ENCODE measurements around the gene S100A10. TPM values are rescaled to one million over a fixed set of nuclear protein-coding genes. Genes with fewer than 3 reads are reported as not detected.
A peak's percentile ranks its signal among the peaks of the same experiment; 100 is the strongest.

The S100A10 gene
- total RNA-seq, 3 donors from 2014 or later (not counting 1 experiment from before 2014, with no cell fraction given): 142 to 200 (median 183) TPM

DNA sequence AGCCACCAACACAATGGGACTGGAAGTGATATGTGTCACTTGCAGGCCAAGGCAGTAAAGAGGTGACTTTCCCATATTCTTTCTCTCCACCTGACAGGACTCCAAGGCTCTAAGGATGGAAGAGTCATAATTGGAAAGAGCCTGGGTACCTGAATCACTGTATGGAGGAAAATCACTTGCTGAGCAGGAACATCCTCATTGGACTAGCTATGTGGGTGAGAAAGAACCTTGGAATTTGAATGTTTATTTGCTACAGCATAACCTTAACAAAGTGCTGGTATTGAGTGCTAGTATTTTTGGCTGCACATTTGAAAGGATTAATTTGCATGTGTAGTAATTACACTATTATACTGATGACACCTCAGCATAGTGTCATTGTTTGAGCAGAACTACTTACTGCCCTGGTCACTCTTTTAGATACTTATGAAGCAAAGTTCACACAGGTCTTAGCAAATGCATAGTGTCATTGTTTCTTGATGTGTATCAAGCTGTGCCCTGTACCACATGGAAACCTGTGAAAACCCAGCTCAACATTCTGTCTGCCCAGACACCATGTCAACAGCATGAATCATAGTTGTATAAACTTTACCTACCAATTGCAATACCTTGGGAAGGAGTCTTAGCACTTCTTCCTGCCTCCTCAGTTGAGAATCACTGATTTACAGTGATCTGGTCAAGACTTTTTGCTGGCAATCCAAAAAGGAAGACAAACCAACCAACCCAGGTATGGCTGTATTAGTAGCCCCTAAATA is 5.1 kb upstream of the S100A10 start:
- Mint-ChIP-seq H3K9me3 (no peaks in the 10 kb centered on the region), H3K4me3 (no peak overlapping the region), H3K27me3 (ENCODE audit: low read depth in 2 of 2) (peaks cover 11 to 12% of the 10 kb centered on the region in 2 donors), H3K4me1 (peaks cover 5 to 12% of the 10 kb centered on the region in 2 donors), H3K27ac (no peak overlapping the region), H3K36me3 (no peaks in the 10 kb centered on the region)
- DNase-seq (no peak), ATAC-seq (no peak)
- no peaks in the 10 kb centered on the region for H3K9me3 ChIP-seq (ENCODE audit: control insufficient read depth, insufficient read depth, low read length)
- H3K4me3 ChIP-seq (ENCODE audit: low read length): no peak overlapping the region
- no peaks in the 10 kb centered on the region for H3K36me3 ChIP-seq (ENCODE audit: control insufficient read depth, insufficient read depth, low read length)
- peaks cover 2% of the 10 kb centered on the region for H3K27me3 ChIP-seq (ENCODE audit: control insufficient read depth, insufficient read depth, low read length)
- TF ChIP-seq CTCF (IDR thresholded peaks at IDR 0.05): no peak
- intact Hi-C loops (cut with micrococcal nuclease): no loop called here
- H3K27ac ChIP-seq (ENCODE audit: low read length): no peak overlapping the region
- peaks cover 15% of the 10 kb centered on the region for H3K4me1 ChIP-seq (ENCODE audit: control insufficient read depth, insufficient read depth, low read length)

DNA sequence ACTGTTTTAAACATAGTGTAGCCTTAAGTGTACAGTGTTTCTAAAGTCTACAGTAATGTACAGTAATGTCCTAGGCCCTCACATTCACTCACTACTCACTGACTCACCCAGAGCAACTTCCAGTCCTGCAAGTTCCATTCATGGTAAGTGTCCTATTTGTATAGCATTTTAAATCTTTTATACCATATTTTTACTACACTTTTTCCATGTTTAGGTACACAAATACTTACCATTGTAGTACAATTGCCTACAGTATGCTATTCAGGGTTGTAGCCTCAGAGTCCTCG is 3.6 kb upstream of the S100A10 start:
- no peaks in the 10 kb centered on the region for H3K36me3 Mint-ChIP-seq

GRCh38 chr1:151995774-151996173 is 2.1 kb upstream of the S100A10 start:
- no peak overlapping the region for H3K4me3 Mint-ChIP-seq
- peaks cover 26 to 37% of the 10 kb centered on the region in 2 donors for H3K4me1 Mint-ChIP-seq
- H3K4me3 ChIP-seq (ENCODE audit: low read length): no peak overlapping the region
- H3K27ac ChIP-seq (ENCODE audit: low read length): no peak overlapping the region
- TF ChIP-seq CTCF (IDR thresholded peaks at IDR 0.05): no peak
- no peaks in the 10 kb centered on the region for H3K9me3 ChIP-seq (ENCODE audit: control insufficient read depth, insufficient read depth, low read length)
- intact Hi-C loops (cut with micrococcal nuclease): loop anchor here (2.0 kb wide), 1 partner anchor 51 kb away; no protein-coding TSS in a partner anchor
- H3K36me3 Mint-ChIP-seq: no peaks in the 10 kb centered on the region
- DNase-seq (peak in 1 of 2 donors; percentile 32), ATAC-seq (peak in 1 of 3 donors; percentile 22)
- H3K27me3 ChIP-seq (ENCODE audit: control insufficient read depth, insufficient read depth, low read length): no peaks in the 10 kb centered on the region
- H3K4me1 ChIP-seq (ENCODE audit: control insufficient read depth, insufficient read depth, low read length): peaks cover 25% of the 10 kb centered on the region
- H3K27me3 Mint-ChIP-seq (ENCODE audit: low read depth in 2 of 2): peaks cover 0 to 2% of the 10 kb centered on the region in 2 donors
- 88% methylated on average over 2 of the region's 2 CpGs for WGBS (ENCODE audit: insufficient coverage)
- no peaks in the 10 kb centered on the region for H3K9me3 Mint-ChIP-seq
- H3K36me3 ChIP-seq (ENCODE audit: control insufficient read depth, insufficient read depth, low read length): no peaks in the 10 kb centered on the region
- peak overlapping the region in 1 of 2 donors; percentile 84 for H3K27ac Mint-ChIP-seq

More for the DNA sequence above, 3.6 kb upstream of the S100A10 start:
- ATAC-seq (no peak), DNase-seq (no peak)
- WGBS (ENCODE audit: insufficient coverage): 93% methylated on average over 1 of the region's 1 CpG
- Mint-ChIP-seq H3K4me1 (peaks cover 14 to 24% of the 10 kb centered on the region in 2 donors), H3K27ac (no peak overlapping the region), H3K9me3 (no peaks in the 10 kb centered on the region), H3K4me3 (no peak overlapping the region), H3K27me3 (ENCODE audit: low read depth in 2 of 2) (peaks cover 0 to 5% of the 10 kb centered on the region in 2 donors)
- Histone ChIP-seq H3K36me3 (ENCODE audit: control insufficient read depth, insufficient read depth, low read length) (no peaks in the 10 kb centered on the region), H3K4me3 (ENCODE audit: low read length) (no peak overlapping the region), H3K27ac (ENCODE audit: low read length) (no peak overlapping the region), H3K4me1 (ENCODE audit: control insufficient read depth, insufficient read depth, low read length) (peaks cover 25% of the 10 kb centered on the region), H3K27me3 (ENCODE audit: control insufficient read depth, insufficient read depth, low read length) (no peaks in the 10 kb centered on the region), H3K9me3 (ENCODE audit: control insufficient read depth, insufficient read depth, low read length) (no peaks in the 10 kb centered on the region)
- TF ChIP-seq CTCF (IDR thresholded peaks at IDR 0.05): no peak
- intact Hi-C loops (cut with micrococcal nuclease): loop anchor here (1.0 kb wide), 3 partner anchors 29 to 108 kb away; no protein-coding TSS in a partner anchor

Measured in natural killer cell (primary cell).